Liver (tissue), 3 donors: ENCODE measurements around the gene CPNE8.

ENCODE experiments used
- FOXA1 ChIP-seq: IDR thresholded peaks from 2 replicates; pipeline ENCODE4 v1.6.1; 2016; ENCODE audit warnings: antibody characterized with exemption
- HNF4G ChIP-seq: IDR thresholded peaks from 2 replicates; pipeline ENCODE4 v1.6.1; 2016; ENCODE audit warnings: antibody characterized with exemption
- JUND ChIP-seq, 2 donors: IDR thresholded peaks; 2 replicates each; pipeline ENCODE4 v1.6.1; 2016; ENCODE audit warnings: antibody characterized with exemption in 2 of 2
- RXRA ChIP-seq, 2 donors: IDR thresholded peaks; 2 replicates each; pipeline ENCODE4 v1.6.1; 2017 to 2018; ENCODE audit warnings: antibody characterized with exemption in 2 of 2, mild to moderate bottlenecking in 1 of 2
- YY1 ChIP-seq: IDR thresholded peaks from 2 replicates; pipeline ENCODE4 v1.6.1; 2016; ENCODE audit warnings: antibody characterized with exemption, mild to moderate bottlenecking
- TF ChIP-seq, protein P1 (sequence below): IDR thresholded peaks from 2 replicates; pipeline ENCODE4 v1.6.1; 2016; ENCODE audit warnings: antibody characterized with exemption
- TF ChIP-seq, protein P2 (sequence below): fragments of 150-350 bp; IDR thresholded peaks from 2 replicates; pipeline ENCODE4 v1.5.1; 2017; ENCODE audit warnings: improper control_type of control experiment, low read depth, low read length; ENCODE audit not compliant: missing input control
- TF ChIP-seq, protein P3 (sequence below): IDR thresholded peaks from 2 replicates; pipeline ENCODE4 v1.6.1; 2016; ENCODE audit warnings: antibody characterized with exemption, mild to moderate bottlenecking
- TF ChIP-seq, protein P4 (sequence below): IDR thresholded peaks from 2 replicates; pipeline ENCODE4 v1.6.1; 2016; ENCODE audit warnings: antibody characterized with exemption
- TF ChIP-seq, protein P5 (sequence below): IDR thresholded peaks from 2 replicates; pipeline ENCODE4 v1.6.1; 2016; ENCODE audit warnings: antibody characterized with exemption
- donor health status: healthy.
- donor health status: healthy.

DNA sequence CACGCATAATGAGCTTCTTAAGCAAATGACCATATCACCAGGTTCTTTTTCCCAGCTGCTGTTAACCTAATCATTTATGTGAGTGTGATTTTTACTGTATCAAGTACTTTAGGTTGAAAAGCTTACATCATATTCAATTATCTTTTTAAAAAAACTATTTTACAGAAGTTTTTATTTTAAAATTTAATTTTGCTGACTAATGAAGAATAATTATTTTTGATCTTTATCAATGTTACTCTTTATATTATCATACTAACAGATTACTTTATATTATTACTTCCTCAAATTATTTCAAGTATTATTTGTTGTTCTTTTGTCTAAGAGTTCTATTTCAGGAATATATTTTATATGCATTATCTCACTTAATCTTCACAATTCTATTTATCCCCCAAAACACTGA is 236.3 kb downstream of the CPNE8 start:
- TF ChIP-seq, protein P1, sequence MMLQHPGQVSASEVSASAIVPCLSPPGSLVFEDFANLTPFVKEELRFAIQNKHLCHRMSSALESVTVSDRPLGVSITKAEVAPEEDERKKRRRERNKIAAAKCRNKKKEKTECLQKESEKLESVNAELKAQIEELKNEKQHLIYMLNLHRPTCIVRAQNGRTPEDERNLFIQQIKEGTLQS = no peak
- TF ChIP-seq, protein P2, sequence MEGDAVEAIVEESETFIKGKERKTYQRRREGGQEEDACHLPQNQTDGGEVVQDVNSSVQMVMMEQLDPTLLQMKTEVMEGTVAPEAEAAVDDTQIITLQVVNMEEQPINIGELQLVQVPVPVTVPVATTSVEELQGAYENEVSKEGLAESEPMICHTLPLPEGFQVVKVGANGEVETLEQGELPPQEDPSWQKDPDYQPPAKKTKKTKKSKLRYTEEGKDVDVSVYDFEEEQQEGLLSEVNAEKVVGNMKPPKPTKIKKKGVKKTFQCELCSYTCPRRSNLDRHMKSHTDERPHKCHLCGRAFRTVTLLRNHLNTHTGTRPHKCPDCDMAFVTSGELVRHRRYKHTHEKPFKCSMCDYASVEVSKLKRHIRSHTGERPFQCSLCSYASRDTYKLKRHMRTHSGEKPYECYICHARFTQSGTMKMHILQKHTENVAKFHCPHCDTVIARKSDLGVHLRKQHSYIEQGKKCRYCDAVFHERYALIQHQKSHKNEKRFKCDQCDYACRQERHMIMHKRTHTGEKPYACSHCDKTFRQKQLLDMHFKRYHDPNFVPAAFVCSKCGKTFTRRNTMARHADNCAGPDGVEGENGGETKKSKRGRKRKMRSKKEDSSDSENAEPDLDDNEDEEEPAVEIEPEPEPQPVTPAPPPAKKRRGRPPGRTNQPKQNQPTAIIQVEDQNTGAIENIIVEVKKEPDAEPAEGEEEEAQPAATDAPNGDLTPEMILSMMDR = no peak
- TF ChIP-seq YY1 (no peak), HNF4G (no peak), RXRA (IDR thresholded peaks at IDR 0.05) (no peak), JUND (IDR thresholded peaks at IDR 0.05) (no peak), FOXA1 (no peak)
- TF ChIP-seq, protein P3, sequence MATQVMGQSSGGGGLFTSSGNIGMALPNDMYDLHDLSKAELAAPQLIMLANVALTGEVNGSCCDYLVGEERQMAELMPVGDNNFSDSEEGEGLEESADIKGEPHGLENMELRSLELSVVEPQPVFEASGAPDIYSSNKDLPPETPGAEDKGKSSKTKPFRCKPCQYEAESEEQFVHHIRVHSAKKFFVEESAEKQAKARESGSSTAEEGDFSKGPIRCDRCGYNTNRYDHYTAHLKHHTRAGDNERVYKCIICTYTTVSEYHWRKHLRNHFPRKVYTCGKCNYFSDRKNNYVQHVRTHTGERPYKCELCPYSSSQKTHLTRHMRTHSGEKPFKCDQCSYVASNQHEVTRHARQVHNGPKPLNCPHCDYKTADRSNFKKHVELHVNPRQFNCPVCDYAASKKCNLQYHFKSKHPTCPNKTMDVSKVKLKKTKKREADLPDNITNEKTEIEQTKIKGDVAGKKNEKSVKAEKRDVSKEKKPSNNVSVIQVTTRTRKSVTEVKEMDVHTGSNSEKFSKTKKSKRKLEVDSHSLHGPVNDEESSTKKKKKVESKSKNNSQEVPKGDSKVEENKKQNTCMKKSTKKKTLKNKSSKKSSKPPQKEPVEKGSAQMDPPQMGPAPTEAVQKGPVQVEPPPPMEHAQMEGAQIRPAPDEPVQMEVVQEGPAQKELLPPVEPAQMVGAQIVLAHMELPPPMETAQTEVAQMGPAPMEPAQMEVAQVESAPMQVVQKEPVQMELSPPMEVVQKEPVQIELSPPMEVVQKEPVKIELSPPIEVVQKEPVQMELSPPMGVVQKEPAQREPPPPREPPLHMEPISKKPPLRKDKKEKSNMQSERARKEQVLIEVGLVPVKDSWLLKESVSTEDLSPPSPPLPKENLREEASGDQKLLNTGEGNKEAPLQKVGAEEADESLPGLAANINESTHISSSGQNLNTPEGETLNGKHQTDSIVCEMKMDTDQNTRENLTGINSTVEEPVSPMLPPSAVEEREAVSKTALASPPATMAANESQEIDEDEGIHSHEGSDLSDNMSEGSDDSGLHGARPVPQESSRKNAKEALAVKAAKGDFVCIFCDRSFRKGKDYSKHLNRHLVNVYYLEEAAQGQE = no peak
- TF ChIP-seq, protein P4, sequence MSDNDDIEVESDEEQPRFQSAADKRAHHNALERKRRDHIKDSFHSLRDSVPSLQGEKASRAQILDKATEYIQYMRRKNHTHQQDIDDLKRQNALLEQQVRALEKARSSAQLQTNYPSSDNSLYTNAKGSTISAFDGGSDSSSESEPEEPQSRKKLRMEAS = no peak
- TF ChIP-seq, protein P5, sequence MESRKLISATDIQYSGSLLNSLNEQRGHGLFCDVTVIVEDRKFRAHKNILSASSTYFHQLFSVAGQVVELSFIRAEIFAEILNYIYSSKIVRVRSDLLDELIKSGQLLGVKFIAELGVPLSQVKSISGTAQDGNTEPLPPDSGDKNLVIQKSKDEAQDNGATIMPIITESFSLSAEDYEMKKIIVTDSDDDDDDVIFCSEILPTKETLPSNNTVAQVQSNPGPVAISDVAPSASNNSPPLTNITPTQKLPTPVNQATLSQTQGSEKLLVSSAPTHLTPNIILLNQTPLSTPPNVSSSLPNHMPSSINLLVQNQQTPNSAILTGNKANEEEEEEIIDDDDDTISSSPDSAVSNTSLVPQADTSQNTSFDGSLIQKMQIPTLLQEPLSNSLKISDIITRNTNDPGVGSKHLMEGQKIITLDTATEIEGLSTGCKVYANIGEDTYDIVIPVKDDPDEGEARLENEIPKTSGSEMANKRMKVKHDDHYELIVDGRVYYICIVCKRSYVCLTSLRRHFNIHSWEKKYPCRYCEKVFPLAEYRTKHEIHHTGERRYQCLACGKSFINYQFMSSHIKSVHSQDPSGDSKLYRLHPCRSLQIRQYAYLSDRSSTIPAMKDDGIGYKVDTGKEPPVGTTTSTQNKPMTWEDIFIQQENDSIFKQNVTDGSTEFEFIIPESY = no peak
